Endometrial microvascular endothelial cells (primary cell): ENCODE results near the gene ITPKB. TPM values are rescaled to one million over a fixed set of nuclear protein-coding genes. Genes with fewer than 3 reads are reported as not detected.

ENCODE experiments used
- in situ Hi-C: cut with HindIII; loops from 2 replicates; pipeline ENCODE4 v1.10.0; 2017; ENCODE audit warnings: low sequenced_read_pairs, low pct_unique_long_range_greater_than_20kb; ENCODE audit errors: inconsistent ontology term
- total RNA-seq: library from RNA; depleted of rRNA; stranded (reverse); fragments of >200 nt; gene quantifications from one replicate; pipeline ENCODE4 v1.2.3, GENCODE V29; 2015; ENCODE audit errors: inconsistent ontology term

The ITPKB gene
- total RNA-seq, 1 donor from 2014 or later: 16.2 TPM

DNA sequence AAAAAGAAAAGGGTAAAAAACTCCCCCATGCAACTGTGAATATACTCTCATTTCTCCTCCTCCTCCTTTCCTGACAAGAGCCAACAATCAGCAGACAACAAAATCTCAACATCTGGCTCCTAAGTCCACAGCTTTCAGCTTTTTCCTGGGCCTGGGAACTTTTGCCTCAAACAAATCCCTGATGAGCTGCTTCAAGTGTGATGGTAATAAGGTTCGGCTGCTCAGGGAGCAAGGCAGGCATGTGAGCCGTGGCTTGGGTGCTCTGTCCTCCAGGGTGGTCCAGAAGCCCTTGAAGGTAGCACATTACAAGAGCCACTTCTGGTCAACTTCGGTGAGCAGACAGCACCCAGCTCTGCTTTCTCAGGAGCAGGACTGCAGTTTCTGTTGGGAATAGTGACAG, 46.3 kb downstream of the ITPKB start:
- in situ Hi-C loops: no loop called here

DNA sequence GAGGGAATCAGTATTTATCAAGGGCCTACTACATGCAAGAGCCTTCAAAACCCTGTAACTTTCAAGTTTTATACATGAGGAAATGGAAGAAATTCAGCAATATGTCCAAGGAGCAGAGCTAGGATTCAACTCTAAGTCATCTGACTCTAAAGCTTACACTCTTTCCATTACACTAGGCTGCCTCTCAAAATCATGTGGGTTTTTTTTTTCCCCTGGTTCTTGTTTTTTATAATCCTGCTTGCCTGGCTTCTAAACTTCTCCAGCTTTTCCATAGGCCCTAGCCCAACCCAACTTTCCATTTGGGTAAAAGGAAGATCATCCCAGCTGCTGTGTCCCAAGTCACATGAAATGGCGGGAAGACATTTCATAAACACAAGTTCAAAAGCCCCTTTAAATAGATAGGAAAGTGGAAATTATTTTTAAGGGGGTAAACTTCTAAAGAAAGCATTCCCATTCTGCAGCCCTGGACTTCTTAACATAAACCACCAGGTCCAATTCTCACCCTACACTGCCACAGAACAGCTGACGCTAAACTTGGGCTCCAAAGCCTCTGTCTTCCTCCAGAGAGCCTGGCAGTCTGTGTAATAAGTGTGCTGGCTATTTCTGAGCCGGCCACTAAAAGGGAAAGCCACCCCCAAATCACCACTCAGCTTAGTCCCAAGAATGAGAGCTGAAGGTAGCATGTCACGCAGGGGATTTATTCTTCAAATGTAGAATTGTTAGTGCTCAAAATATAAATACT, 46.9 kb downstream of the ITPKB start:
- in situ Hi-C loops: no loop called here

DNA sequence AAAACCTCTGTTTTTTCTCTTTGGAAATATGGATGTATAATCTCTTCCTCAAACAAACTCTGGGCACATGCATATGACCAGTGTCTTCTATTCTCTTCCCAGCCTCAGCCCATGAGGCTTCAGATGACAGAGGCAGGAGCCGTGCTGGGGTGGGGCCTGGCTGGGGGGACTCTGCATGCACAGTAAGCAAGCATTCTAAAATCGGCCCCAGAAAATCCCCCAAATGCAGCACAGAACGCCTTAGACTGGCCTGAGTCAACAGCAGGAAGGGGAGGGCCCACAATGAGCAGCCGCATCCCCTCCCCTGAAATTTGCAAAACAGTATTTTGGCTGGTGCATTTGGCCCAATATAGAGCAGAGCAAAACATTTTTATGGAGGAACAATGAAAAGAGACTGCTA, 47.8 kb downstream of the ITPKB start:
- in situ Hi-C loops: no loop called here

DNA sequence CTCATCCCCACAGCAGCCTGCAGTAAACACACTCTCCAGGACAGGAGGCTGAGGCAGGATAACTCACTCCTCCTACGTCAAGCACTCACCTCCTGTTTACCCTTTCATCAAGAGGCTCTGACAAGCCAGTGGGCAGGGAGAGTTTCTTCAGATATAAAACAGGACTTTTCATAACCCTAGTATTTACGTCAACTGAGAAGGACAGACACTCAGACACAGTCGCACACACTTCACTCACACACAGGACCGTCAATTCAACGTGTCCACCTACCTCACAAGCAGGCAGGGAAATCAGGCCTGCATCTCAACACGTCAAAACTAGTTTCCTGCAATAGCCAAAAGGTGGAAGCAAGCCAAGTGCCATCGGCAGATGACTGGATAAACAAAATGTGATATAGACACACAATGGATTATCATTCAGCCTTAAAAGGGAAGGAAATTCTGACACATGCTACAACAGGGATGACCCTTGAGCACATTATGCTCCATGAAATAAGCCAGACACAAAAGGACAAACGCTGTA, 48.6 kb downstream of the ITPKB start:
- in situ Hi-C loops: no loop called here

DNA sequence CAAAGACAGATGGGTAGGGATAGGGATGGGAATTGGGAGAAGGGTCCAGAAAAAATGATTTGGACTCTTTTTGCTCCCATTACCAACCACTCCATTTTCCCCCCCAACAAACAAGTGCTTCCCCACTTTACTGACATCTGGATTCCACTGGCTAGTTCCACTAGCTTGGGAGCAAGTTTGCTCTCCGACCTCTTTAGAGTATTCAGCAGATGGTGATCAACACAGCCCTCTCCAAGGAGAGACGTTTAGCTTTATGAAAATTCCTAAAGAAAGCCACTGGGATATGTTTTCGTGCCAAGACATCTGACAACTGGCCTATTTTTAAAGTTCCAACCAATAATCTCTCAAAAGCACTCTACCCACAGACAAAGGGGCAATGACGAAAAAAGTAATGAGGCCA, 50.3 kb downstream of the ITPKB start:
- in situ Hi-C loops: no loop called here

DNA sequence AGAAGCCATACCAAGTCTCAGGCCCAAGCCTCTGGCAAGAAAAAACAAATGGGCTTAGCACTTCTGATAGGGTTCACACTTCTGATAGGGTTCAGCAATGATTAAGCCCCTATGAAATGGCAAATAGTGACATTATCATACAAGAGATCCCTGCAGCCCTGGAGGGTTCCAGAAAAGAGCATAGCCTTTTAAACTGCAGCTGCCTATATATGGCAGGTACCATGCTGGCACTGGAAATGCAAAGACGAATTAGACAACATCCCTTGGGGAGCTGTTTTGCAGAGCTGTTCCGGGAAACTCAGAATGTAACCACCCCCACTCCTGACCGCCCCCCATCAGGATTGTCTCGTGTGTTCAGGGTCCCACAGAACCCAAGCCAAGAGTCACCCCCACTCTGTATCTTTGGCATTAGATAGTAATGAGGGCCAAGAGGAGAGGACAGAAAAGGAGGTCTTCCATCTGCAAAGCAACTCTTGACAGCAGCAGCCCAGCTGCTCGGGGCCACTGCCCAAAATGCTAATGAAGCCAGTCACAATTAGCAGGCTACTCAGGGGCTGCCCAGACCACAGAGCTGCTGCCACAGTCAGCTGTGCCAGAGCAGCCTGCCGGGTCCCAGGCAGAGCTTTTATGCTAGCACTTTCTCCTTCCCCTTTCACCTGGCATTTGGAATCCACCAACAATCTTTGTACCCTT, 50.9 kb downstream of the ITPKB start:
- in situ Hi-C loops: no loop called here

DNA sequence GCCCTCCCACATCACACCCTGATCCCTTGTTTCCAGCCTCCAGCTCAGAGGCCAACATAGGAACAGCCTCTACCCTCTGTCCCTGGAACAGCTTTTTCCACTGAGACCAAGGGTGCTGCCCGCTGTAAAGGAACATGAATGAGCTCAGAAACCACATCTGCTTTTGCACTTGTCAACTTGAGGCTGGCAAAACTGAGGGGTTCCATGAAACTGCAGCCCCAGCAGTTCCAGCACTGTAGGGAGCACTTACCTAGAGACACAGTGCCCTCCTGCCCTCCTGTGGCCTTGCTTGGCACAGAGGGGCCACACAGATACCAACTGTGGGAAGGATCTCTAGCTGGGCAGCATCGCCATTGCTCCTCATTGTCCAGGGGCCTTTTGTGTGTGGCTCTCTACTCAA, 51.7 kb downstream of the ITPKB start:
- in situ Hi-C loops: no loop called here

DNA sequence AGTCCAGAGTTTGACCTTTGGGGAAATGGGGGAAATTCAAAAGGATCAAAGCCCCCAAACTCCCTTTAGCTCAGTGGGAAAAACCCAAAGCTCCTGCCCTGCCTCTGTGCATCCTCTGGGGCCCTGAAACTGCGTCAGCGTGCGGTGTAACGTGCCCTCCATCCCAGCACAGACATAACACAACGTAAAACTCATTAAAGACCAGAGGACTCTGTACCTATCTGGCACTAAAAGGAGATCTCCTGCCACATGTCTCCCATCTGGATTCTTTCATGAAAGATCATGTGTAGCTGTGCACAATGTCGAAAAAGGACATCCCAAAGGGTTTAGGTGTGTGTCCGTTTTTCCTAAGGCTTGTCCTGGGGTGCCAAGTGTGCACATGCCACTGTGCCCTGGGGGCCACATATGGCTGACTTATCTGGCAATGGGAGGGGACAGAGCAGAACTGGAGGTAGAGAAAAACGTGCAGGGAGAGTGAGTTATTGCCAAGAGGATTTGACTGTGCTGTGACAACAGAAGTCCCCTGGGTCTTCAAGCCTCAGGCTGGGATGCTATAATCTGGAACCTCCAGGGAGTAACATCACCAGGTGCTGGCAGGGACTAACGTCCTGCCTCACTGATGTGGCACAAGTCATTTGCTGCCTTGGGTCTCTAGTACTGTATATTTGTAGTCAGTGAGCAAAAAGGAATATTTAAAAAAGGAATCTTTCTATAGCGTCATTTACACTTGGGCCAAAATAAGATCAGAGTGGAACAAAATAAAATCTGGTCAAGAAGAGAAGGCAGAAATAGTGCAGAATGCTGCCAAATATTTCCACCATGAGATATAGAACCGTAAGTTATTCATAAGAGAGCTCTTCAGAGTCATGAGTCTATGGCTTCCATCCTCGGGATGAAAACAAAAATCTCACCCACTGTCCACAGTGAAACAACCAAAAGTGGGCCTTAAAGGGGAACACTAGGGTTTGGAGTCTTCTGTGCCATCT, 52.3 kb downstream of the ITPKB start:
- in situ Hi-C loops: no loop called here

DNA sequence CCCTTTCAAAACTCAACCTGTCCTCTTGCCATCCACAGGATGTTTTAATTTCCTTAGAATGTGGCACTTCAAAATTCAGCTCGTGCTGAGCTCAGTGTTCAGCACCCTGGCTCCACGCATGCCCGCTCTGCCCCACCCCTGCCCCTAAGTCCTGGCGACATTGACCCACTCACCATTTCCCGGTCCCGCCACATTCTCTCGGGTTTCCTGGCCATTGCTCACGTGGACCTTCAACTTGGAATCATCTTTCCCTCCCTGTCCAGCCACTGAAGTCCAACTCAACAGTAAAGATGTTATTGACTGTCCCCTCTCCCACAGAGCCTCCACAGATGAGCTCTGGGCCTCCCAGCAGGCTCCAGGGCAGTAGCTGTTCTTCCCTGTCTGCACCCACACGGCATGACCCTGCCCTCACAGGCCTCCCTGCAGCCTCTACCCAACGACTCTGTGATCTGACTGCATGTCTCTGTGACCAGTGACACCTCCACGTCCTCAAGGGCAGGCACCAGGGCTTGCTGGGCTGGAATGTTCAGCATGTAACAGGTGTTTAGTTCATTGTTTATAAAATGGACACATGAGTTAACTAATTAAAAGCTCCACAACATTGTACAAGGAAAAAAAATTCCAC, 53.8 kb downstream of the ITPKB start:
- in situ Hi-C loops: no loop called here

DNA sequence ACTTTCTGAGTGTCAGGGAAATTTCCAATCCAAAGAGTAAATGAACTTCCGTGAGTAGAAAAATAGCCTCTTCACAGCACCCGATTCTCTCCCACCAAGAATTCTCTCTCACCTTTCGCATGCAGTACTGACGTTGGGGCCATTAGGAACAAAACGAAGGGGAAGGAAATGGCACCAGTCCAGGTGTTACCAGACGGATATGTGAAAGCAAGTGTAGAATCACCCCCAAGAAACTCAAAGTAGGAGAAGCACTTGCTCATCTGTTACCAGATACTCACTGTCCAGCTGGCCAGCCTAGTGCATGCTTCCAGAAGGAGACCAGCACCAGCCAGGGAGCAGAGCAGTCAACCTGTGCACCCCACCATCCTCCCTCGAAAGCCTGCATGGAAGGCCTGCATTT, 55.1 kb downstream of the ITPKB start:
- in situ Hi-C loops: no loop called here

DNA sequence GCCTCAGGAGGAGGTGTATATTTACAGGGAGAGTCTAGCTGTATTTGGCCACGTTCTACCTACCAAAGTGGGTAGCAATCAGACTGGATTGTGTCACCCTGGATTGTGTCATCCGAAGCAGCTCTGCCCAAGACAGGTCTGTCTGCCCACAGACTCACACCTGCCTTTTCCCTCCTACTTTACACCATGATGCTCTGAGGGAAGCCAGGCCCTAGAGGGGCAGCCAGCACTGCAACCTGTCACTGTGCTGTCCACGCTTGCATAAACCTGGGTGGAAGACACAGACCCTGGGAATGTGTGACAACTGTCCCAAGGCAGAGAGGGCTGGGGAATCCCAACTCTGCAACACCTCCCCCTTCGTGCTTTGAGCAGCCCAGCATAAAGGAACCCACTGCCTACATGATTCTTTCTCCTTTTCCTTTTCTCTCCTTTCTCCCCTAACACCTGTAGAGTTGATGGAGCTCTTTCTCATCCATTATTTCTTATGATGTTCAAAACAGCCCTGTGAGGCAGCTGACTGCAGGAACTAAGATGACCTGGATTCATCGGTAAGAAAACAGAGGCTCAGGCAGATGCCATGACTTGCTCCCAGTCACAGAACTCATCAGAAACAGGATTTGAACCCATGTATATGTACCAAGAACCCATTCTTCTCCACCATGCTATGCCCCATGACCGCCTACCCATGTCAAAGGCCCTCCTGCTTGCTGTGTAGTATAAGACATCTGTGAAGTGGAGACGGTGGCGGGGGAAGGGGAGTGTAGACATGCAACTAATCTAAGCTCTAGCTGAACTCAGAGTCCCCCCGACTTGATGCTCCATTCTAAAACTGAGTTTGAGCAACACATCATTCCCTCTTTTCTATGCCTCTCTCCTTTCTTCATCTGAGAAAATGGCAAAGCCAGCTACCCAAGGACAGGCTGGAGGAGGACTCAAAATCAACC, 55.9 kb downstream of the ITPKB start:
- in situ Hi-C loops: no loop called here

DNA sequence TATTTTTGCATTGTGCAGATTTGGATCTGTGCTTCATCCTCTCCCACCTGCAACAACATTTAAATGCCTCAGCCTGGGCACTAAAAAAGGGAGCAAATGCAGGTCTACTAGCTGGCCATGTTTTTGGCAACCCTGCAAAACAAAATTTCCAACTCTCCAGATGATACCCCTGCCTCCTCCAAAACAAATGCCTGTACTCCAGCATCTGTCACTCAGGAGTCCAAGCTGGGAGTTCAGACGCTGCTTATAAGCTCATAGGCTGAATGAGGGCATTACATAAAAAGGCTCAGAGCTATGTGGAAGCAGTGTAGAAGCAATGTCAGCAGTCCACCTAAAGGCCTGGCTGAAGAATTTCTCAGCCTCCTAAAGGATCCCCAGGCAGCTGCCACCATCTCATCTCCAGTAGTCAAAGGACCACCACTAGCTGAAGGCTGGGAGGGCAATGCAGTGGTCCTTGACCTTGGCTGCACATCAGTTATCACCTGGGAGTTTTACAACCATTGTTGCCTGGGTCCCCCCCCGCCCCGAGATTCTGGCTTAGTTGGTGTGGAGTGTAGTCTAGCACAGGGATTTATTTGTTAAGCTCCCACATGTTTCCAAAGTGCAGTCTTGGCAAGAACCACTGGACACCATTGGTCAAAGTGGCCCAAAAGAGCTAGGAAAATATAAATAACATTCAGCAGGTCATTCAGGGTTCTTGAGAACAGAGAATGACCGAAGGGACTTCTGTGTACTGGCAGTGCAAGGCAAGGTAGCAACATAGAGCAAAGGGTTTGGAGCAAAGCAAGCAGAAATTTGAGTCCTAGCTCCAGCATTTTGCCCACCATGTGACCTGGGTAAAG, 57.2 kb downstream of the ITPKB start:
- in situ Hi-C loops: no loop called here

DNA sequence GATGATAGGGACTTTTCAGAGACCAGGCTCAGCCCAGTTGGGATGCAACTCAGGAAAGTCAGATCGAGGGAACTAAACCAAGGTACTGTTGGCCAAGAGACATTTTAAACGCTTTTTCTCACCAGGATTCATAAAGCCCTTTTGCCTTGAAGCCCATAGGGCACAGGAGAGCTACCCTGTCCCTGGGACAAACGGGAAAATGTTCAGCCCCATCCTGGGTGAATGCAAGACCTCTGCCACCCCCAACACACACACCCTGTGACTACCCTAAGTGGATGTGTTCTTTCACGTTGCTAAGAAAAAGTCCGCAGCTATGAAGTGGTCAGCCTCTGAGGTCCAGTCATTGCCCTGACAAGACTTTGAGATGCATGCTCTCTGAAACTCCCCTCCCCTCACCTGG, 58.4 kb downstream of the ITPKB start:
- in situ Hi-C loops: no loop called here

DNA sequence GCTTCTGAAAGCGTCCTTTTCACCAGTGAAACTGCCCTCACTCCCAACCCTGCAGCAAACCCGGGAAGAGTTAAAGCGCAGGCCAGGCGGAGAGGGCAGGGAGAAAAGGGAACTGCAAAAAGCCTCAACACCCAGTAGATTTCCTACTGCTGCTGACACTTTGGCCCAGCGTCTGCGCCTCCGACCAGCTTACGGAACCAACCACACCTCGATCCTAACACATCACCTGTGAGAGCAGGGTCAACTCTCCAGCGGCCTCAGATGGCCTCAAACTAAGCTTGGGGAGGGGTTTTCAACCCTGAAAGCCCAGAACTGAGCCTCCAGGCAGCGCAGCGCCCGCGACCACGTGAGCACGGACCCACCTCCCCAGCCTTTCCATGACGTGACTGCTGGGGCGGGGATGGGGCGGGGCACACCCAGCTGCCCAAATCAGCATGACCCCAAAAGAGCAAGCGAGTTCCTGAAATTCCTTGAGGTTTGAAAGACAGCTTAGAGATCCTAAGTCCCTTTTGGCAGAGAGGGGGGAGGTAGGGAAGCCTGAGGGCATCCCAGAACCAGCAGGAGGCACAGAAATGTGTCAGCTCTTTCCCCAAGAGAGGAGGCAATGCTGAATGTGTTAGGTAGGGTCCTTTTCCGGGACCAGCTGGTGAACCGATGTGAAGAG, 59.1 kb downstream of the ITPKB start:
- in situ Hi-C loops: no loop called here

DNA sequence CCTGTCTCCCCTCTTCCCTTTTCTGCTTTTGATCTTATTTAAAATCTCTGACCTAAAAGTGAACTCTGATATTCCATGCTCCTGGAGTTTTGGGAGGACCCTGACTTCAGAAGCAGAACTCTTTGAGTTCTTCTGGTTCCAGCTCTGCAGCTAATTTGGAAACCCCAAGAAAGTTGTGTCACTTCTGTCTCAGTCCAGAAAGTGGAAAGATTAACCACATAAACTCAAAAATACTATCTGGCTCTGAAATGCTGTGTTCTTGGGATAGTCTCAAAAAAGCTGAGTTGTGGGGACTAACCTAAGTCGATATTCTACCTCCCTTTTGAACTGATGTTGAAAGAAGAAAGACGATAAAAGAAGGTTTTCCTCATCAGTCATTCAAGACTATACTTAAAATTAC, 59.8 kb downstream of the ITPKB start:
- in situ Hi-C loops: no loop called here

DNA sequence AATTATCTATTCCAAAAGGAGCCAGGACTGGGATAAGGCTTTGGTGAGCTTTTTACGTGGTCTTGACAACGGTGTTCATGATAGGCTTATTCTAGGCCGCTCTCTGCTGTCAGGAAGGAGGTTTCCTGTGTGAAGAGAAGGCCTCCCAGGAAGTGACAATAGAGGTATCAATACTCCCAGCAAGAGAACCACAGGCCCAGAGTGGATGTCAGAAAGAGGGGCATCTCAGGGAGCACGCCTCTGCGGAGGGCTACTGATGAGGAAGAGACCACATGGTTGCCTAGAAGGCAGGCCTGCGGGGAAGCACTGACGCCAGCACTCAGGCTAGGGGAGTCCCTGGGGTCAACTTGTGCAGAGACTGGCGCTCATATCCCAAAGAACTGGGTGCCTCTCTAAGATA, 60.4 kb downstream of the ITPKB start:
- in situ Hi-C loops: no loop called here

DNA sequence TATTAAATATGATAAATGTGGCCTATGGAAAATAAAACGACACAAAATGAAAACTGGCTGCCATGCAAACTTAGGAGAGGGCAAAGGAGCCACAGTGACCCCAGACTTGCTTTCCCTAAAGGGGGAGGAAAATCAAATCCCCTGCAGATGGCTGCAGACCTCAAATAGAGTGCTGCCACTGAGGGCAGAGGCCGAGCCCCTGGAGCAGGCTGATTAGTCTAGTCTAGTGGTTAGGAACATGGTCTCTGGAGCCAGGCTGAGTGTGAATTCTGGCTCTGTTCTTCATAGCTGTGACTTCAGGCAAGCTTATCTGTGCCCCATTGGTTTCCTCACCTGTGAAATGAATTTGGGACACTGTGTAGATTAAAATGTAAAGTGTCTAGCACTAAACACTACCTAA, 60.8 kb downstream of the ITPKB start:
- in situ Hi-C loops: no loop called here
